CD4-positive, CD25-positive, alpha-beta regulatory T cell (primary cell): ENCODE results near the gene SIRT3. TPM values are rescaled to one million over a fixed set of nuclear protein-coding genes. Genes with fewer than 3 reads are reported as not detected.

ENCODE experiments used
- ATAC-seq, 2 donors: fragments of 150-1000 bp; cut with Tn5 transposase; one replicate each; pipeline ENCODE4 v1.10.0; 2021; ENCODE audit warnings: low read depth in 2 of 2, moderate number of reproducible peaks in 2 of 2, moderate library complexity in 1 of 2
- DNase-seq, 3 donors: peaks; one replicate each; pipeline versions ENCODE4 v3.0.0 to v3.0.0-alpha.2; 2012 to 2022; ENCODE audit warnings: mixed read lengths in 1 of 3
- H3K27ac ChIP-seq: one replicate; pipeline ENCODE4 v1.7.0; 2013; ENCODE audit warnings: mild to moderate bottlenecking, low read length; ENCODE audit not compliant: insufficient read depth, poor library complexity, severe bottlenecking
- H3K27me3 ChIP-seq: one replicate; pipeline ENCODE4 v1.7.0; 2013; ENCODE audit warnings: low read length; ENCODE audit not compliant: control insufficient read depth, insufficient read depth
- H3K36me3 ChIP-seq: one replicate; pipeline ENCODE4 v1.7.0; 2013; ENCODE audit warnings: mild to moderate bottlenecking, low read length, moderate library complexity; ENCODE audit not compliant: control insufficient read depth, insufficient read depth
- H3K4me1 ChIP-seq: 2 replicates; pipeline ENCODE4 v1.7.0; 2013; ENCODE audit warnings: mild to moderate bottlenecking, low read length; ENCODE audit not compliant: insufficient read depth, control insufficient read depth, poor library complexity, severe bottlenecking
- H3K4me3 ChIP-seq: one replicate; pipeline ENCODE4 v1.7.0; 2013; ENCODE audit warnings: low read depth, mild to moderate bottlenecking, low read length, moderate library complexity
- H3K9me3 ChIP-seq, 2 experiments: 1 replicate in 1 of 2; 2 replicates in 1 of 2; pipeline ENCODE4 v1.7.0; 2013; ENCODE audit warnings: low read length in 2 of 2, mild to moderate bottlenecking in 1 of 2, moderate library complexity in 1 of 2; ENCODE audit not compliant: control insufficient read depth in 2 of 2
- H3K27ac Mint-ChIP-seq, 3 donors: one replicate each; pipeline ENCODE4 v1.8.0; 2020 to 2022; ENCODE audit warnings: mild to moderate bottlenecking in 3 of 3, mixed read lengths in 3 of 3, moderate library complexity in 2 of 3
- H3K27me3 Mint-ChIP-seq: one replicate; pipeline ENCODE4 v1.8.0; 2022; ENCODE audit warnings: mild to moderate bottlenecking, mixed read lengths
- H3K36me3 Mint-ChIP-seq: one replicate; pipeline ENCODE4 v1.8.0; 2020; ENCODE audit warnings: mixed read lengths
- H3K4me1 Mint-ChIP-seq, 4 donors: one replicate each; pipeline ENCODE4 v1.8.0; 2020 to 2022; ENCODE audit warnings: mixed read lengths in 4 of 4, mild to moderate bottlenecking in 1 of 4
- H3K4me3 Mint-ChIP-seq, 4 donors: one replicate each; pipeline ENCODE4 v1.8.0; 2020 to 2022; ENCODE audit warnings: mild to moderate bottlenecking in 4 of 4, mixed read lengths in 4 of 4, moderate library complexity in 3 of 4
- H3K9me3 Mint-ChIP-seq, 7 donors: one replicate each; pipeline ENCODE4 v1.8.0; 2020 to 2022; ENCODE audit warnings: mixed read lengths in 7 of 7, mild to moderate bottlenecking in 3 of 7, moderate library complexity in 2 of 7
- polyA plus RNA-seq, 4 donors: library from polyadenylated mRNA; unstranded; fragments of 300-500 nt; fragmentation: Illumina TruSeq; gene quantifications; one replicate each; pipeline ENCODE4 v1.2.3, GENCODE V29; 2021
- total RNA-seq: library from RNA; stranded (reverse); gene quantifications from one replicate; pipeline ENCODE4 v1.2.3, GENCODE V29; 2022

Gene SIRT3
- total and polyA plus RNA-seq, 5 donors from 2014 or later: 6.9 to 14.2 (median 11.6) TPM

DNA sequence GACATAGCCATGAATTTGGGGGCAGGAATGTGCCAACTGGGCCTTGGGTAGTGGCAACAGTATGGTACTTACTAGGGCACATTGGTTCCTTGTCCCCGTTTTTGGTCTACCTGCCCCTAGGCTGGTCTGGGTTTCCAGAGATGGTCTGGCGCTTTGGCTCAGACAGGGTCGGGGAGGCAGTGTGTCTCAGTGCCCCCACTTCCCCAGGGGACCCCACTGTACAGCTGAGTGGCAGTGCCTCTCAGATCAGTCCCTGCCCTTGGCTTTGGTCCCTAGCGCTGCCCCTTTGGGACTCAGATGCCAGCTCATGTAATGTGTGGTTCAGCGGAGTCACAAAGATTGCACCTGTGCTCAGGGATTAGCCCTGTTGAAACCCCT lies 25.4 kb downstream of the SIRT3 start:
- peaks cover 27% of the 10 kb centered on the region for H3K36me3 Mint-ChIP-seq
- H3K4me1 Mint-ChIP-seq: peaks cover 0 to 39% (median 20%) of the 10 kb centered on the region in 4 donors
- no peak for ATAC-seq
- H3K27me3 Mint-ChIP-seq: peaks cover 4% of the 10 kb centered on the region
- H3K27me3 ChIP-seq: no peaks in the 10 kb centered on the region
- peaks cover 39% of the 10 kb centered on the region for H3K4me1 ChIP-seq
- no peak for DNase-seq
- H3K27ac Mint-ChIP-seq: peak overlapping the region in 1 of 3 donors; percentile 51
- H3K27ac ChIP-seq: no peak overlapping the region
- H3K4me3 ChIP-seq: no peak overlapping the region
- peaks cover 0 to 1% (median 0%) of the 10 kb centered on the region in 7 donors for H3K9me3 Mint-ChIP-seq
- H3K4me3 Mint-ChIP-seq: peak overlapping the region in 3 of 4 donors; percentile 62 to 97 (median 96)
- peaks cover 56% of the 10 kb centered on the region for H3K36me3 ChIP-seq
- H3K9me3 ChIP-seq: no peaks in the 10 kb centered on the region

DNA sequence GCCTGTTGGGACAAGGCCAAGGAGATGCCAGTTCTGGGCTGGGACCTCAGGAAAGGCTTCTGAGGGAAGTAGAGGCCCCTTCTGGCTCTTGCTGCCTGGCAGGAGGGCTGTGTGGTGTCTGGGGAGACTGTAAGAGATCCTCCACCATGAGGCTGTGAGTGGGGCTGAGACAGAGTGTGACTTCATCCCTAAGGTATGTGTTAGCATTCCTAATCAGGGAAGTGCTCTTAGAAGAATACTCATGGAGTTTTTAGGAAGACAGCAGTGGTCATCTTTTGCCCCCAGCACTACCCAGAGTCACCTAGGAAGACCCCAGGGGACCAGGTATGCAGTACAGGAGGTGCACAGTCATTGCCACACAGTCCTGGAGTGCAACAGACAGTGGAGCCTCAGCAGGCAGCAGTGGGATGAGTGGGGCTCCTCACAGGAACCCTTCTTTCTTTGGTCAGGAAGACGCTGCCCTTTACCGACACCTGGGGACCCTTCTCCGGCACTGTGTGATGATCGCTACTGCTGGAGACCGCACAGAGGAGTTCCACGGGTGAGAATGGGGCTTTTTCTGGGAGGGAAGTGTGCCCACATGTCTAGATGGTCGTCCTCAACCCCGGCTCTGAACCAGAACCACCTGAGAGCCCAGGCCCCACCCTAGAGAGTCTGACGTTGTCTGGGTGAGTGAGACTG lies 25.9 kb downstream of the SIRT3 start:
- H3K36me3 Mint-ChIP-seq: peaks cover 27% of the 10 kb centered on the region
- no peak for DNase-seq

GRCh38 chr11:209275-210121 lies 26.6 kb downstream of the SIRT3 start:
- Mint-ChIP-seq H3K4me1 (peaks cover 0 to 48% (median 24%) of the 10 kb centered on the region in 4 donors), H3K36me3 (peaks cover 24% of the 10 kb centered on the region), H3K9me3 (peaks cover 0 to 1% (median 0%) of the 10 kb centered on the region in 7 donors), H3K4me3 (peak overlapping the region; percentile 96 to 98 (median 97)), H3K27me3 (peaks cover 4% of the 10 kb centered on the region), H3K27ac (peak overlapping the region; percentile 48 to 99 (median 51))
- Histone ChIP-seq H3K36me3 (peaks cover 60% of the 10 kb centered on the region), H3K4me1 (peaks cover 51% of the 10 kb centered on the region), H3K4me3 (peak overlapping the region; percentile 64), H3K9me3 (no peaks in the 10 kb centered on the region), H3K27me3 (no peaks in the 10 kb centered on the region), H3K27ac (peak overlapping the region; percentile 98)
- DNase-seq (no peak), ATAC-seq (no peak)

More for the DNA sequence above, 25.9 kb downstream of the SIRT3 start:
- Mint-ChIP-seq H3K9me3 (peaks cover 0 to 1% (median 0%) of the 10 kb centered on the region in 7 donors), H3K4me1 (peaks cover 0 to 45% (median 22%) of the 10 kb centered on the region in 4 donors), H3K27ac (peak overlapping the region in 2 of 3 donors; percentile 5 to 51), H3K4me3 (peak overlapping the region; percentile 62 to 97 (median 85)), H3K27me3 (peaks cover 4% of the 10 kb centered on the region)
- Histone ChIP-seq H3K4me1 (peaks cover 44% of the 10 kb centered on the region), H3K36me3 (peaks cover 58% of the 10 kb centered on the region), H3K4me3 (peak overlapping the region; percentile 24), H3K27me3 (no peaks in the 10 kb centered on the region), H3K27ac (no peak overlapping the region), H3K9me3 (no peaks in the 10 kb centered on the region)
- no peak for ATAC-seq

DNA sequence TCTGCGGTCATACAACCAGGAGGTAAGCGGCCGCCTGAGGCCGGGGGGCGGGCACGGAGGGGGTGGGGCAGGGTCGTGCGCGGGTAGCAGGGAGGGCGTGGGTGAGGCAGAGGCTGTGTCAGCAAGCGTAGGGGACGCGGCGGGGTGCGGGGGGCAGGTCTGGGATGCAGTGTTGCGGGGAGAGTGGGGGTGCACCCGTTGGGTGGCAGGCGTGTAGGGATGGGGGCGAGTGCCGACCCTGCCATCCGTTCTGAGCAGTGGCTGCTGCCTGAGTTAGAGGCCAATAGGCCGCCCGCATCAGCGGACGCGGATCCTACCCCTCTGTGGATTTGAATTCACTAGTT lies 27.3 kb downstream of the SIRT3 start:
- Histone ChIP-seq H3K9me3 (no peaks in the 10 kb centered on the region), H3K27ac (peak overlapping the region; percentile 98), H3K4me1 (peaks cover 57% of the 10 kb centered on the region), H3K4me3 (peak overlapping the region; percentile 64), H3K27me3 (no peaks in the 10 kb centered on the region), H3K36me3 (peaks cover 60% of the 10 kb centered on the region)
- Mint-ChIP-seq H3K4me1 (peaks cover 0 to 54% (median 25%) of the 10 kb centered on the region in 4 donors), H3K27me3 (peaks cover 4% of the 10 kb centered on the region), H3K36me3 (peaks cover 25% of the 10 kb centered on the region), H3K9me3 (peaks cover 0 to 1% (median 0%) of the 10 kb centered on the region in 7 donors), H3K27ac (peak overlapping the region; percentile 52 to 99 (median 99)), H3K4me3 (peak overlapping the region; percentile 96 to 98 (median 97))
- ATAC-seq: peak; percentile 0
- no peak for DNase-seq

GRCh38 chr11:208181-208916 lies 27.8 kb downstream of the SIRT3 start:
- peak overlapping the region; percentile 99 for H3K27ac Mint-ChIP-seq
- Histone ChIP-seq H3K4me3 (peak overlapping the region; percentile 91), H3K9me3 (no peaks in the 10 kb centered on the region), H3K27me3 (no peaks in the 10 kb centered on the region), H3K4me1 (peaks cover 57% of the 10 kb centered on the region), H3K36me3 (peaks cover 60% of the 10 kb centered on the region), H3K27ac (peak overlapping the region; percentile 98)
- H3K4me3 Mint-ChIP-seq: peak overlapping the region; percentile 96 to 98 (median 97)
- H3K9me3 Mint-ChIP-seq: peaks cover 0 to 1% (median 0%) of the 10 kb centered on the region in 7 donors
- ATAC-seq (peak; percentile 61 to 63), DNase-seq (peak; percentile 79 to 90 (median 85))
- H3K4me1 Mint-ChIP-seq: peaks cover 0 to 59% (median 28%) of the 10 kb centered on the region in 4 donors
- peaks cover 29% of the 10 kb centered on the region for H3K36me3 Mint-ChIP-seq
- H3K27me3 Mint-ChIP-seq: peaks cover 4% of the 10 kb centered on the region

- peak overlapping the region; percentile 91 for H3K4me3 ChIP-seq
- peak; percentile 6 to 9 for ATAC-seq
- Mint-ChIP-seq H3K4me3 (peak overlapping the region; percentile 96 to 98 (median 97)), H3K27ac (peak overlapping the region; percentile 99), H3K9me3 (peaks cover 0 to 1% (median 0%) of the 10 kb centered on the region in 7 donors), H3K27me3 (peaks cover 4% of the 10 kb centered on the region), H3K4me1 (peaks cover 0 to 61% (median 31%) of the 10 kb centered on the region in 4 donors), H3K36me3 (peaks cover 30% of the 10 kb centered on the region)
- peak overlapping the region; percentile 98 for H3K27ac ChIP-seq
- H3K9me3 ChIP-seq: no peaks in the 10 kb centered on the region
- no peak for DNase-seq
- no peaks in the 10 kb centered on the region for H3K27me3 ChIP-seq
- peaks cover 57% of the 10 kb centered on the region for H3K4me1 ChIP-seq
- peaks cover 59% of the 10 kb centered on the region for H3K36me3 ChIP-seq
Measured at GRCh38 chr11:207863-208180, 28.3 kb downstream of the SIRT3 start.

- peaks cover 0 to 66% (median 35%) of the 10 kb centered on the region in 4 donors for H3K4me1 Mint-ChIP-seq
- peaks cover 30% of the 10 kb centered on the region for H3K36me3 Mint-ChIP-seq
- Histone ChIP-seq H3K4me1 (peaks cover 61% of the 10 kb centered on the region), H3K27me3 (no peaks in the 10 kb centered on the region), H3K9me3 (no peaks in the 10 kb centered on the region), H3K36me3 (peaks cover 55% of the 10 kb centered on the region), H3K4me3 (peak within 1 kb of the TSS; percentile 91), H3K27ac (peak within 1 kb of the TSS; percentile 98)
- DNase-seq: peak; percentile 97 to 99 (median 98)
- H3K27me3 Mint-ChIP-seq: peaks cover 4% of the 10 kb centered on the region
- peak; percentile 84 to 88 for ATAC-seq
- peaks cover 0 to 1% (median 0%) of the 10 kb centered on the region in 7 donors for H3K9me3 Mint-ChIP-seq
- peak within 1 kb of the TSS; percentile 99 for H3K27ac Mint-ChIP-seq
- H3K4me3 Mint-ChIP-seq: peak within 1 kb of the TSS; percentile 96 to 98 (median 97)
Measured at GRCh38 chr11:207208-207862, 28.8 kb downstream of the SIRT3 start, which contains the start of the genes BET1L and RIC8A. BET1L (minus strand) TSS chr11:207399; CDS start chr11:207321, 78 bp downstream. RIC8A (plus strand) TSS chr11:207708; CDS start chr11:208855, 1,147 bp downstream.
